Skin of body (tissue), 1 donor: ENCODE measurements around the gene MAP2K3. TPM values are rescaled to one million over a fixed set of nuclear protein-coding genes. Genes with fewer than 3 reads are reported as not detected.

Source experiments
- total RNA-seq: library from RNA; depleted of rRNA; stranded (reverse); fragments of >200 nt; gene quantifications from one replicate; pipeline ENCODE4 v1.2.3, GENCODE V29; 2014

Gene MAP2K3
- total RNA-seq, 1 donor from 2014 or later = 19.8 TPM

Other genes with a start within 250 kb of the MAP2K3 start
- gene USP22, start 241.7 kb upstream of the MAP2K3 start, total RNA-seq = 137 TPM
- gene DHRS7B, start 157.7 kb upstream of the MAP2K3 start, total RNA-seq = 13.8 TPM
- gene TMEM11, start 70.5 kb upstream of the MAP2K3 start, total RNA-seq = 12.1 TPM
- gene NATD1, start 31.3 kb upstream of the MAP2K3 start, total RNA-seq = 3.6 TPM
- 3.1 TPM for gene KCNJ12, start 91.6 kb downstream of the MAP2K3 start, total RNA-seq